A549 (cell line): Measurements from ENCODE around the gene RGS9BP. TPM values are rescaled to one million over a fixed set of nuclear protein-coding genes. Genes with fewer than 3 reads are reported as not detected.

Source experiments
- ATAC-seq, 2 experiments: fragments of 200-7000 bp in 1 of 2; fragments of >200 bp in 1 of 2; cut with Nextera tagmentation in 1 of 2; cut with Tn5 transposase in 1 of 2; 3 replicates each; pipeline versions ENCODE4 v1.8.0 to v1.9.1; 2018 to 2020; ENCODE audit warnings: mild to moderate bottlenecking in 1 of 2, moderate library complexity in 1 of 2
- CTCF ChIA-PET: fragments of 300-600 bp; sonication (Branson Sonifier 250); formaldehyde crosslinking; extraction: SDS; loops from one replicate; lab custom pipeline; 2021; ENCODE audit warnings: antibody characterized with exemption, inconsistent platforms; lab: Yijun Ruan, JAX
- POLR2A ChIA-PET: fragments of 350-600 bp; formaldehyde crosslinking; extraction: SDS; loops from one replicate; lab custom pipeline; 2021; ENCODE audit warnings: antibody characterized with exemption, inconsistent platforms; lab: Yijun Ruan, JAX
- DNase-seq, 2 experiments: peaks; one replicate each; pipeline versions ENCODE4 v3.0.0 to v3.0.0-alpha.2; 2011 to 2016; ENCODE audit warnings: low read depth in 1 of 2, low spot score in 1 of 2
- FAIRE-seq: peaks from 2 replicates; lab custom pipeline; 2011; peaks lifted over from hg19 to GRCh38; lab: Jason Lieb, UNC
- H3K27ac ChIP-seq, 2 experiments: fragments of >200 bp; sonication (Bioruptor Twin); formaldehyde crosslinking; 3 replicates each; pipeline ENCODE4 v1.5.1; 2016 to 2017
- H3K4me1 ChIP-seq: fragments of >200 bp; sonication (Bioruptor Twin); formaldehyde crosslinking; 3 replicates; pipeline ENCODE4 v1.6.1; 2016
- H3K4me2 ChIP-seq: fragments of >200 bp; sonication (Bioruptor Twin); formaldehyde crosslinking; 3 replicates; pipeline ENCODE4 v1.6.1; 2016
- H3K4me3 ChIP-seq: fragments of >200 bp; sonication (Bioruptor Twin); formaldehyde crosslinking; 3 replicates; pipeline ENCODE4 v1.5.1; 2016
- H3K9me3 ChIP-seq: fragments of >200 bp; sonication (Bioruptor Twin); formaldehyde crosslinking; 3 replicates; pipeline ENCODE4 v1.6.1; 2016
- CBX8 ChIP-seq: fragments of 200-600 bp; sonication (generic); IDR thresholded peaks from 2 replicates; pipeline ENCODE4 v1.6.1; 2016
- CHD2 ChIP-seq: fragments of 150-350 bp; IDR thresholded peaks from 2 replicates; pipeline ENCODE4 v1.6.1; 2014; ENCODE audit warnings: low read length; ENCODE audit not compliant: partially characterized antibody
- ESRRA ChIP-seq: fragments of 150-350 bp; IDR thresholded peaks from 2 replicates; pipeline ENCODE4 v1.6.1; 2014; ENCODE audit warnings: mild to moderate bottlenecking, low read length, borderline replicate concordance
- GATA3 ChIP-seq: IDR thresholded peaks from 2 replicates; pipeline ENCODE4 v1.6.1; 2012; ENCODE audit warnings: borderline replicate concordance
- HEYL ChIP-seq: fragments of 250-450 bp; sonication (Bioruptor Pico); IDR thresholded peaks from 2 replicates; pipeline ENCODE4 v1.8.0; 2021; ENCODE audit warnings: mild to moderate bottlenecking, moderate library complexity
- HOXB5 ChIP-seq: fragments of 250-450 bp; sonication (Bioruptor Pico); IDR thresholded peaks from 2 replicates; pipeline ENCODE4 v1.5.0; 2020; ENCODE audit warnings: mild to moderate bottlenecking, moderate library complexity
- KDM5A ChIP-seq: fragments of 200-600 bp; sonication (generic); IDR thresholded peaks from 2 replicates; pipeline ENCODE4 v1.6.1; 2016; ENCODE audit warnings: antibody characterized with exemption, mild to moderate bottlenecking
- MYC ChIP-seq: IDR thresholded peaks from 2 replicates; pipeline ENCODE4 v1.6.1; 2012; ENCODE audit warnings: mild to moderate bottlenecking, inconsistent platforms, low read length, improper control_type of control experiment, borderline replicate concordance
- NPAS2 ChIP-seq: fragments of 250-450 bp; sonication (Bioruptor Pico); IDR thresholded peaks from 2 replicates; pipeline ENCODE4 v1.8.0; 2022; ENCODE audit warnings: mild to moderate bottlenecking, moderate library complexity, borderline replicate concordance
- POLR2AphosphoS2 ChIP-seq: conservative IDR thresholded peaks from 2 replicates; pipeline ENCODE4 v1.6.1; 2012; ENCODE audit warnings: low read length, improper control_type of control experiment, inconsistent platforms
- RAD21 ChIP-seq, 2 experiments: fragments of >200 bp in 1 of 2; sonication (Bioruptor Twin) in 1 of 2; formaldehyde crosslinking in 1 of 2; IDR thresholded peaks in 1 of 2; conservative IDR thresholded peaks in 1 of 2; 2 replicates in 1 of 2; 3 replicates in 1 of 2; pipeline ENCODE4 v1.6.1; 2012 to 2018; ENCODE audit warnings: inconsistent platforms in 1 of 2
- SMC3 ChIP-seq: fragments of >200 bp; sonication (Bioruptor Twin); formaldehyde crosslinking; IDR thresholded peaks from 3 replicates; pipeline ENCODE4 v1.6.1; 2018; ENCODE audit warnings: inconsistent platforms
- TP53 ChIP-seq: fragments of 250-450 bp; sonication (Bioruptor Pico); IDR thresholded peaks from 2 replicates; pipeline ENCODE4 v1.5.0; 2021; ENCODE audit warnings: mild to moderate bottlenecking, moderate library complexity
- ZFP36 ChIP-seq: fragments of 450-650 bp; IDR thresholded peaks from 2 replicates; pipeline ENCODE4 v1.6.1; 2014; ENCODE audit warnings: borderline replicate concordance; ENCODE audit not compliant: partially characterized antibody
- ZNF302 ChIP-seq: fragments of 250-450 bp; sonication (Bioruptor Pico); IDR thresholded peaks from 2 replicates; pipeline ENCODE4 v1.9.0; 2021; ENCODE audit warnings: inconsistent platforms, mild to moderate bottlenecking, moderate library complexity
- WGBS: methylation state at CpG from one replicate; pipeline ENCODE4 v1.1.6; 2017; ENCODE audit errors: missing lambda C conversion rate; 5-methylcytosine and 5-hydroxymethylcytosine counted together
- polyA plus RNA-seq, 4 experiments: library from polyadenylated mRNA; depleted of rRNA in 3 of 4; stranded (reverse); fragments of >200 nt; fragmentation: RNase III in 1 of 4; extraction: RNeasy Plus Mini Kit Qiagen cat#74134 plus additional on column Dnase treatment in 1 of 4; gene quantifications; 2 replicates in 3 of 4; 3 replicates in 1 of 4; pipeline ENCODE4 v1.2.3, GENCODE V29; 2011 to 2017
- TF ChIP-seq, protein P1 (sequence below): IDR thresholded peaks from 2 replicates; pipeline ENCODE4 v1.6.1; 2012
- TF ChIP-seq, protein P2 (sequence below): fragments of >200 bp; sonication (Bioruptor Twin); formaldehyde crosslinking; IDR thresholded peaks from 3 replicates; pipeline ENCODE4 v1.5.1; 2016
- TF ChIP-seq, protein P3 (sequence below): fragments of >200 bp; sonication (Bioruptor Twin); formaldehyde crosslinking; IDR thresholded peaks from 2 replicates; pipeline ENCODE4 v1.6.1; 2016

Gene RGS9BP
- polyA plus RNA-seq, 2 of the 4 experiments (the other 2 are of a cell fraction): 0.17 to 0.41 TPM

DNA sequence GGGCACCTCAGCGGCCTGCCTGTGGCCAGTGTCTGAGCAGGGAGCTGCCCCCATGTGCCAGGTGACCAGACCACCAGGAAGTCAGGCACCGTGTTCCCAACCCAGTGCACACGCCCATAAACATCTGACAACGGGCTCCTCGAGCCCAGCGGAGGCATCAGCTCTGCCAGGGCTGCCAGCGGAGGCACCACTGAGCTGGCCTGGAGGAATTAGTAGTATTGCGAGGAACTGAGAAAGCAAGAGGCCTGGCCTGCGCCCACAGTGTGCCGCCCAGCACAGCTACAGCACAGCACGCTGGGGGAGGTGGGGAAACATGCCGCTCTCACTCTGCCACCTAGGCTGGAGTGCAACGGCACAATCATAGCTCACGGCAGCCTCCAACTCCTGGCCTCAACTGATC is 45.3 kb upstream of the RGS9BP start:
- no peak for FAIRE-seq

DNA sequence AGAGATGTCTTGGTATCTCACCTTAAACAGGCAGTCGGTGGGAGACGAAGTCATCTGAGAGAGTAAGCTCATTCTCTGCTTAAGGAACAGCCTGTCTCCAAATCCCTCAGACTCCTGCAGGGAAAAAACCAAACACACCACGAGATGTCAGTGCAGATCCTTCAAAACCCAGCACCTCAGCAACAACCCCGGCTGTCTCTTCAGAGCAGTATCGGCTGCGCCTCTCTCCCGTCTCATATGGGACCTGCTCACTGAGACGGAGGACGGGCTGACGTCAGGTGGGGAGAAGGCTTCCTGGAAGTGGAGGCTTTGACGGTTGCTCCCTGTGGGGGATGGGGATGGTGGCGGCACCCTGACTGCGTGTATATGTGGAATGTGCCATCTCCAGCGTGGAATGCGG is 44.3 kb upstream of the RGS9BP start:
- no peaks in the 10 kb centered on the region for H3K9me3 ChIP-seq
- WGBS: 89% methylated on average over 15 of the region's 15 CpGs
- ChIA-PET CTCF (interaction anchor here (1.1 to 1.6 kb wide), 3 partner anchors 24 to 33 kb away, joined by 3 to 4 read pairs (median 4); no protein-coding TSS in a partner anchor), POLR2A (no interaction called here)
- ATAC-seq (0 out of 6 replicates have a peak, but pooled peaks of 1 of the 2 experiments have one; percentile 13), FAIRE-seq (no peak), DNase-seq (no peak)
- H3K4me3 ChIP-seq: no peak overlapping the region
- no peak overlapping the region for H3K27ac ChIP-seq
- no peaks in the 10 kb centered on the region for H3K4me1 ChIP-seq
- H3K4me2 ChIP-seq: no peak overlapping the region
- TF ChIP-seq TP53 (CRISPR knock-in tag) (no peak), GATA3 (no peak), RAD21 (conservative IDR thresholded peaks at IDR 0.05 in 1 of 2, IDR thresholded peaks at IDR 0.05 in 1 of 2) (peak in 1 of 2 experiments; percentile 28; a peak in 1 of 5 replicates), HEYL (CRISPR knock-in tag) (no peak), CBX8 (no peak), POLR2AphosphoS2 (no peak)

More for the DNA sequence above, 45.3 kb upstream of the RGS9BP start:
- no peaks in the 10 kb centered on the region for H3K4me1 ChIP-seq
- H3K9me3 ChIP-seq: no peaks in the 10 kb centered on the region
- DNase-seq: peak in 1 of 2 experiments; percentile 45
- TF ChIP-seq, protein P1, sequence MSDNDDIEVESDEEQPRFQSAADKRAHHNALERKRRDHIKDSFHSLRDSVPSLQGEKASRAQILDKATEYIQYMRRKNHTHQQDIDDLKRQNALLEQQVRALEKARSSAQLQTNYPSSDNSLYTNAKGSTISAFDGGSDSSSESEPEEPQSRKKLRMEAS: no peak
- TF ChIP-seq SMC3: no peak
- no peak for TF ChIP-seq HOXB5 (CRISPR knock-in tag)
- TF ChIP-seq, protein P2, sequence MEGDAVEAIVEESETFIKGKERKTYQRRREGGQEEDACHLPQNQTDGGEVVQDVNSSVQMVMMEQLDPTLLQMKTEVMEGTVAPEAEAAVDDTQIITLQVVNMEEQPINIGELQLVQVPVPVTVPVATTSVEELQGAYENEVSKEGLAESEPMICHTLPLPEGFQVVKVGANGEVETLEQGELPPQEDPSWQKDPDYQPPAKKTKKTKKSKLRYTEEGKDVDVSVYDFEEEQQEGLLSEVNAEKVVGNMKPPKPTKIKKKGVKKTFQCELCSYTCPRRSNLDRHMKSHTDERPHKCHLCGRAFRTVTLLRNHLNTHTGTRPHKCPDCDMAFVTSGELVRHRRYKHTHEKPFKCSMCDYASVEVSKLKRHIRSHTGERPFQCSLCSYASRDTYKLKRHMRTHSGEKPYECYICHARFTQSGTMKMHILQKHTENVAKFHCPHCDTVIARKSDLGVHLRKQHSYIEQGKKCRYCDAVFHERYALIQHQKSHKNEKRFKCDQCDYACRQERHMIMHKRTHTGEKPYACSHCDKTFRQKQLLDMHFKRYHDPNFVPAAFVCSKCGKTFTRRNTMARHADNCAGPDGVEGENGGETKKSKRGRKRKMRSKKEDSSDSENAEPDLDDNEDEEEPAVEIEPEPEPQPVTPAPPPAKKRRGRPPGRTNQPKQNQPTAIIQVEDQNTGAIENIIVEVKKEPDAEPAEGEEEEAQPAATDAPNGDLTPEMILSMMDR: no peak
- no peak for TF ChIP-seq ESRRA
- no peak for TF ChIP-seq CHD2
- no peak for TF ChIP-seq NPAS2 (CRISPR knock-in tag)
- no peak for TF ChIP-seq KDM5A
- H3K4me2 ChIP-seq: no peak overlapping the region
- H3K4me3 ChIP-seq: no peak overlapping the region
- POLR2A ChIA-PET: interaction anchor here (0.6 to 1.3 kb wide), 3 partner anchors 9 to 49 kb away, joined by 3 to 5 read pairs (median 3); partner anchors contain the start of gene PDCD5
- CTCF ChIA-PET: interaction anchor here (0.5 to 1.6 kb wide), 13 partner anchors 10 to 61 kb away, joined by 3 to 5 read pairs (median 3); partner anchors contain the start of gene NUDT19
- no peak overlapping the region for H3K27ac ChIP-seq
- 87% methylated on average over 14 of the region's 14 CpGs for whole genome bisulfite sequencing
- peak; percentile 36 to 65; a peak in 4 of 6 replicates for ATAC-seq

DNA sequence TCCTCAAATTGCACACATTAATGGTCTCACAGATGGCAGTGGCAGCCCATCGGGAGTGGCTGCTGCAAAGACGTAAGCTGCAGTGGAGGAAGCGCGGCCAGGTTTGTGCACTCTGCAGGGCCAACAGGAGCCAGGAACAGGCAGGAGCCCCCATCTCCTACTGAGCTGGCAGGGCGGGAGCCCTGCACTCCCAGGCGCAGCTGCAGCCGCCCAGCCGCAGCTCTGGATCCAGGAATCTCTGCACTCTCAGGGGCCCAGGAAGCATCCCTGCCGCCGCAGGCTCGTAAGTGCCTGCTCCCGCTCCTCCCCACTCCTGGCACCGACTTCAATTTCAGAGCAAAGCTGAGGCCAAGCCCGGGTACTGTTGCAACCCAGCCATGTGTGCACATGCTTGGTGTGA is 38.2 kb upstream of the RGS9BP start:
- Histone ChIP-seq H3K4me2 (no peak overlapping the region), H3K27ac (no peak overlapping the region), H3K4me1 (no peaks in the 10 kb centered on the region), H3K4me3 (no peak overlapping the region), H3K9me3 (no peaks in the 10 kb centered on the region)
- ChIA-PET CTCF (interaction anchor here (1.0 to 4.4 kb wide), 3 partner anchors 10 to 37 kb away, joined by 3 to 21 read pairs (median 12); no protein-coding TSS in a partner anchor), POLR2A (no interaction called here)
- ATAC-seq (no peak; a peak in 1 of 6 replicates), DNase-seq (no peak), FAIRE-seq (no peak)
- TF ChIP-seq HOXB5 (CRISPR knock-in tag) (no peak), ZNF302 (no peak), SMC3 (no peak), MYC (no peak), ZFP36 (no peak), HEYL (CRISPR knock-in tag) (no peak)
- TF ChIP-seq, protein P3, sequence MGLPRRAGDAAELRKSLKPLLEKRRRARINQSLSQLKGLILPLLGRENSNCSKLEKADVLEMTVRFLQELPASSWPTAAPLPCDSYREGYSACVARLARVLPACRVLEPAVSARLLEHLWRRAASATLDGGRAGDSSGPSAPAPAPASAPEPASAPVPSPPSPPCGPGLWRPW: no peak
- WGBS: 86% methylated on average over 14 of the region's 14 CpGs
